Skeletal muscle cell (primary cell): ENCODE data around the gene FBN3.

ENCODE experiments used
- DNase-seq: peaks from one replicate; pipeline ENCODE4 v3.0.0-alpha.2; 2010; ENCODE audit warnings: low read depth
- H3K4me3 ChIP-seq: 2 replicates; pipeline ENCODE4 v1.5.1; 2011; ENCODE audit warnings: low read depth, mild to moderate bottlenecking, control low read depth, low read length, moderate library complexity

Gene FBN3

DNA sequence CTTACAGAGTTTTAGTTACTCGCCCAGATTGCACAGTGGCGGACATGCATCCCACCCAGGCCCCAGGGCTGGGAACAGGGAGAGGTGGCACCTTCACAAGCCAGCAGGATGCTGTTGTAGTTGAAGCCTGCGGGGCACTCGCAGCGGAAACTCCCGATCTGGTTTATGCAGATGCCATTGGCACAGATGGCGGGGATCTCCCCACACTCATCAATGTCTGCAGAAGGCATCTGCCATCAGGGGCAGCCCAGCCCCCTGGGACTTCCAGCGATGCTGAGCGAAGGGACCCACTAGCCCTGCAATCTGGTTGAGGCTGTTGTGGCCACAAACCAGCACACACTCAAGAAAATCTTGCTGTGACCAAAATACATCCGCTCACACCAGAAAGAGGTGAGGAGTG, 52.2 kb downstream of the FBN3 start:
- no peak for DNase-seq
- no peak overlapping the region for H3K4me3 ChIP-seq

DNA sequence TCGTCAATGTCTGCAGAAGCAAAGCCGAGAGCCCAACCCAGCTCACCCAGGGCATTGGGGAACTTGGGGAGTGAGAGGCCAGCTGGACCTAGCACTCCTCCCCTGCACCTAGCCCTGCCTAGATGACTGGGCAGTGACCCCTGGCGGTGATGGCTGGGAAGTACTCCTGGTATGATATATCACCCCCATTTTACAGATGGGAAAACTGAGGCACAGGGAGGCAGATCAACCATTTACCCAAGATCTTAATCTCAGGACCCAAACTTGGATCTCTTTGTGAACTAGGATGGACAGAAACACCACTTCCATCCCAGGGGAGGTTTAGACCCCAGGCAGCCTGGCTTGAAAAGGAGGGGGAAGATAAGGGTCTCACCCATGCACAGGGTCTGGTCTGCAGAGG, 53.3 kb downstream of the FBN3 start:
- DNase-seq = no peak
- H3K4me3 ChIP-seq = no peak overlapping the region

DNA sequence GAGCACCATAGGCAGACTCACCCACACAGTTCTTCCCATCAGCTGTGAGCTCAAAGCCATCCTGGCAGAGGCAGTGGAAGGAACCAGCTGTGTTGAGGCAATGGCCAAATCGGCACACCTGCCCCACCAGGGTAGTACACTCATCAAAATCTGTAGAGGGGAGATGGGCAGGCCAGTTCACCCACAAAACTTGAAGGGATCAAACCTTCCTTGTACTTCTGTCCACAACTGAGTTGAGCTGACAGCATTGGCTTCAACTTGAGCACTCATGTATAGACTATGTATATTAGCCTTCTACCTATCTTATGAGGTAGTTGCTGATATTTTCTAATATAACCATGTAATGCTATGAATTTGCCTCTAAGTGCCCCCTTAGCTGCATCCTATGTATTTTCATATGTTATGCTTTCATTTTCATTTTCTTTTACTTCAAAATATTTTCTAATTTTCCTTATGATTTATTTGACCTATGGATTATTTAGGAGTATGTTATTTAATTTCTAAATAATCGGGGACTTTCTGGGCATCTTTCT, 54.0 kb downstream of the FBN3 start:
- no peak for DNase-seq
- no peak overlapping the region for H3K4me3 ChIP-seq

DNA sequence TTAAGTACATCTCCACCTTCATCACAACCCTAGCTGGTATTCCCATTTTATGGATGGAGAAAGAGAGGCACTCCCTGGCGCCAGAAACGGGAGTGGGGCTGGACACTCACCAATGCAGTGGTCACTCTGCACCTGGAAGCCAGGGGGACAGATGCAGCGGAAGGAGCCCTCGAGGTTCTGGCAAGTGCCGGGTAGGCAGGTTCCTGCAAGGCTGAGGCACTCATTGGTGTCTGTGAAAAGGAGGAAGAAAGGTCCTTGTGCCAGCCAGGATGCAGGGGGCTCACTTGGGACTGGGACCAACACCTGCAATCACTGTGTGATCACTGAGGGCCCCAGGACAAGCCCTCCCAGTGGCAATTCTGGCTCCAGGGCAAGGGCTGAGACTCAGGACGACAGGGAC, 55.1 kb downstream of the FBN3 start:
- no peak for DNase-seq
- H3K4me3 ChIP-seq = no peak overlapping the region

DNA sequence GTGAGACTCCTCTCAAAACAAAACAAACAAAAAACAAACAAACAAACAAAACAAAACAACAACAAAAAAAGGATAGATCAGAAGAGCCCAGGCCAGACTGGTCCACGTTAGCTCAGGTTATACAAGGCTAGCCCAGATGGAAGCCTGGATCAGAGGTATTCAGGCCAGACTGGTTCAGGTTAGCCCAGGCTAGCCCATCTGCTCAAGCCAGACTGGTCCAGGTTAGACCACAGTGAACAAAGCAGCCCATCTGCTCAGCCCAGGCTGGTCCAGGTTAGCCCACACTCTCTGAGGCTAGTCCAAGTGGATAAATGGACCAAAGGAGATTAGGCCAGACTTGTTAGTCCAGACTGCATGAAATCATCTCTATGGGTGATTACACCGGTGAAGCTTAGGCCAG, 55.7 kb downstream of the FBN3 start:
- no peak overlapping the region for H3K4me3 ChIP-seq
- DNase-seq = no peak

DNA sequence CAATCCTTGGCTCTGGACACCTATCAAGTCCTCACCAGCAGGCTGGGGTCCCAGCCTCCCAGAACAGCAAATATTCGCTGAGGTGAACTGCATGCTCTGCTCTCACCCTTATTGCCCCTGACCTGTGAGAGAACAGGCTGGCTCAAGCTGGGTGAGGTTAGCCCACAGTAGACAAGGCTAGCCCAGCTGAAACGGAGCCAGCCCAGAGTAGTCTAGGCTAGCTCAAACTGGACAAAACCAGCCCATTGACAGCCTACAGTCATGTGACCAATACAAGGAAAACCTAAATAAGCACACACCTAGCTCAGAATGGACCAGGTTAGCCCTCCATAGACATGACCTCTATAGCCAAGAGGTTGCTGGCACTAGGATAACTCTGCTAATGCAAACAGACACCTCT, 58.4 kb downstream of the FBN3 start:
- no peak overlapping the region for H3K4me3 ChIP-seq

DNA sequence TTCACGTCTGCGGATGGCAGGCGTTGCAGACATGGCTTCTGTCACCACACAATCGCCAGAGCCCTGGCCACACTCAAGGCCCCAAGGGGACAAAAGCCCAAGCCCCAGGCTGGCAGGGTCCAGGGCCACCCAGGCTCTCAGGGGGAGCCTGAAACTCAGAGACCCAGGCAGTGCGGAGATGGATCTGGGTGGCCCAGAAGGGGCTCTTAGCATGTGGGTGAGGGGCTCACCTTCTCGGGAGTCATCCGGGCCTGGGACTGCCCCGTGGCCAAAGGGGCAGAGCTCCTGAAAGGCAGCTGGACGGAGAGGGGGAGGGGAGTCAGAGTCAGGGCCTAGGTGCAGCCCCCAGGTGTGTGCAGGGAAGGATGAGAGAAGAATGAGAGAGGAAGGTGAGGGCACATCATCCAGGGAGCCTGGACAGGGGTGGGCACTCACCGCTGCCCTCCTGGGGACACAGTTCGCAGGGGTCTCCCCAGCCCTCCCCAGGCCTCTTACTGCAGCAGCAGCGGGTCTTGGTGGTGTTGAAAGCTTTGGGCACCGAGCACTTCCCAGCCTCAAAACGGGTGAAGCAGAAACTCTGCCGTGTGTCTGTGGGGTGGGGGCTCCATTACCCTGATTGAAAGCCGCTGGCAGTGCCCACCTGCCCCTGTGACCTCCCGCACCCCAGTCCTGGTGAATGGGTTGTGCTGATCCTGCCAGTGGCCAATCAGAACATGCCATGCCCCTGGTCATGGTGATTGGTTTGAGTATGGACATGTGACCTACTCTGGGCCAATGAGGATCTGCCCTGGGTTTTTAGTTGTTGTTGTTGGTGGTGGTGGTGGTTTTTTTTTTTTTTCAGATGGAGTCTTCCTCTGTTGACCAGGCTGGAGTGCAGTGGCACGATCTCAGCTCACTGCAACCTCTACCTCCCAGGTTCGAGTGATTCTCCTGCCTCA, 59.5 kb downstream of the FBN3 start:
- DNase-seq = no peak

More for the DNA sequence above, 58.4 kb downstream of the FBN3 start:
- no peak for DNase-seq

DNA sequence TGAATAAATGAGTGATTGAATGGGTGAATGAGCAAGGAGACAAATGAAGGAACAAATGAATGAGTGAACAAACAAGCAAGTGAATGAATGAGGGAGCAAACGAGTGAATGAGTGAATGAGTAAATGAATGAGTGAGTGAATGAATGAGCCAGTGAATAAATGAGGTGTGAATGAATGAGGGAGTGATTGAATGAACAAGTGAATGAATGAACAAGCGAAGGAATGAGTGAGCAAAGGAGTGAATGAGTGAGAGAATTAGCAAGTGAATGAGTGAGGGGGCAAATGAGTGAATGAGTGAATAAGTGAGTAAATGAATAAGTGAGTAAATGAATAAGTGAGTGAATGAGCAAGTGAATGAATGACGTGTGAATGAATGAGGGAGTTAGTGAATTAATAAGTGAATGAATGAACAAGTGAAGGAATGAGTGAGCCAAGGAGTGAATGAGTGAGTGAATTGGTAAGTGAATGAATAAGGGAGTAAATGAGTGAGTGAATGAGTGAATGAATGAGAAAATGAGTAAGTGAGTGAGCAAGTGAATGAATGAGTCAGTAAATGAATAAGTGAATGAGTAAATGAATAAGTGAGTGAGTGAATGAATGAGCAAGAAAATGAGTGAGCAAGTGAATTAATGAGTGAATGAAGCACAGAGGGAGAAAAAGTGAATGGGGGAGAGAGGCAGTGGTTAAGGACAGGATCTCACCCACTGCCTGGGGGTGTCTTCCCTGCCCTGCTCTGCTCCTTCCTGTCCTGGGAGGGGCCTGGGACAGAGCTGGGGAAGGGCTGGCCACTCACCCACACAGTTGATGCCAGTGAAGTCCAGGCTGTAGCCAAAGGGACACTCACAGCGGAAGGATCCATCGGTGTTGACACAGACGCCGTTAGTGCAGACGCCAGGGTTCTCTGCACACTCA, 60.4 kb downstream of the FBN3 start:
- no peak for DNase-seq

More for the DNA sequence above, 59.5 kb downstream of the FBN3 start:
- H3K4me3 ChIP-seq = no peak overlapping the region

DNA sequence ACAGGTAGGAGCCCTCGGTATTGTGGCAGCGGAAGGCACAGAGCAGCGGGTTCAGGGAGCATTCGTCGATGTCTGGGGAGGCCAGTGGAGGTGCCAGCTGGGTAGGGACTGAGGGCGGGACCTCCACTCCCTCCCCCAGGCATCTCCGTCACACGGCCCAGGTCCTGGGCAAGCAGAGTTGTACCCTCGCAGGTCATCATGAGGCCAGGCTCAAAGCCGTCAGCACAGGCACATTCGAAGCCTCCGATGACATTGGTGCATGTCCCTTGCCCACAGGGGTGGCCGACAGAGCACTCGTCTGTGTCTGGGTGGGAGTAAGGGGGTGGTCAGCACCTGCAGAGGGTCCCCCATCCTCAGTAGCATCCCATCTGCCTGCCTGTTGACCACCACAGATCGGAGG, 61.5 kb downstream of the FBN3 start:
- H3K4me3 ChIP-seq = no peak overlapping the region
- DNase-seq = no peak

More for the DNA sequence above, 60.4 kb downstream of the FBN3 start:
- H3K4me3 ChIP-seq = no peak overlapping the region

DNA sequence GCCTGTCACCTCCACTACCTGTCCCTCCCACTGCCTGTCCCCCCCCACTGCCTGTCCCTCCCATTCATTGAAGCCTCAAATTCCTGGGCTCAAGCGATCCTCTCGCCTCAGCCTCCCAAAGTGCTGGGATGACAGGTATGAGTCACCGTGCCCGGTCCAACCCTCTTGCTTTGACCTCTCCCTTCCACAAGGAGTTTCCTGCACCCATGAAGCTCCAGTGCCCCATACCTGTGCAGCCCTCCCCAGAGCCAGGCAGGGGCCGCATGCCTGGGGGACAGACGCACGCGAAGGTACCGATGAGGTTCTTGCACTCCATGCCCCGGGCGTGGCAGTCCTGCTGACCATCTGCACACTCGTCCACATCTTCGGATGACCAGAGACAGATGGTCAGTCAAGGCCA, 62.5 kb downstream of the FBN3 start:
- DNase-seq = no peak
- H3K4me3 ChIP-seq = no peak overlapping the region

DNA sequence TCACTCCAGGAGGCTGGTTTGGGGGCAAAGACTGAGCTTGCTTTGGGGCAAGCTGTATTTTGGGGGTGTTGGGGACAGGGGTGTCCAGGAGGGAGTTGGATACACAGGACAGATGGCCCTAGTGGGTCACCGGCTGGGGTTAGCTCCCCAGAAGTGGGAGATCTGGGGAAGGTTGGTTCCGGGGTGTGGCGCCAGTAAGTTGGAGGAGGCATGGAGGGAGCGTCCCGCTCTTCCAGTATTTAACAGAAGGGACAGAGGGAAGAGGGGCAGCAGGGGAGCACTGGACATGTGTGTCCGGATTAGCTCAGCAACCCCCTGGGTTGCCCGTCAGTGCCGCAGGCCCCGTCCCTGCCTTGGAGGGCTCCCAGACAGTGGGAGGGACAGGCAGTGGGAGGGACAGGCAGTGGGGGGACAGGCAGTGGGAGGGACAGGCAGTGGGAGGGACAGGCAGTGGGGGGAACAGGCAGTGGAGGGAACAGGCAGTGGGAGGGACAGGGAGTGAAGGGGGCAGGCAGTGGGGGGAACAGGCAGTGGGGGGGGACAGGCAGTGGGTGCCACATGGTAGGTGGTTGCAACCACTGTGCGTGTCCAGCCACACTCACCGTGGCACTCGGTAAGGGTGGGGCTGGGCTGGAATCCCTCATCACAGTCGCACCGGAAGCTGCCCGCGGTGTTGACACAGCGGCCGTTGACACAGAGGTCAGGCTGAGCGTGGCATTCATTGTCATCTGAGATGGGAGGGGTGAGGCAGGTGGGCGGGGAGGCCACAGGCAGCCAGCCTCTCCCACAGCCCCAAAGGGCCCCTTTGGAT, 63.6 kb downstream of the FBN3 start:
- DNase-seq = no peak

DNA sequence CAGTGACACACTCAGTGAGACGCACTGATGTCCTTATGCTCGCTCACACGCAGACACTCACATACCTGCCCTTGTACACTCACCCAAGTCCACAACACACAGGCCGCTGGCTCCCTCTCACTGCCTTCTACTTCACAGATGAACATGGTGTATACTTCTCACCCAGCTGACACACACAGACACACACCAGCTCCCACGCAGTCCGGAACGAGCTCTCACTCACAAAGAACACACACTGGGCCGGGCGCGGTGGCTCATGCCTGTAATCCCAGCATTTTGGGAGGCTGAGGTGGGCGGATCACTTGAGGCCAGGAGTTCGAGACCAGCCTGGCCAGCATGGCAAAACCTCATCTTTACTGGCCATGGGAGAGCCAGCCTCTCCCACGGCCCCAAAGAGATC, 65.2 kb downstream of the FBN3 start:
- H3K4me3 ChIP-seq = no peak overlapping the region
- no peak for DNase-seq

More for the DNA sequence above, 63.6 kb downstream of the FBN3 start:
- H3K4me3 ChIP-seq = no peak overlapping the region

DNA sequence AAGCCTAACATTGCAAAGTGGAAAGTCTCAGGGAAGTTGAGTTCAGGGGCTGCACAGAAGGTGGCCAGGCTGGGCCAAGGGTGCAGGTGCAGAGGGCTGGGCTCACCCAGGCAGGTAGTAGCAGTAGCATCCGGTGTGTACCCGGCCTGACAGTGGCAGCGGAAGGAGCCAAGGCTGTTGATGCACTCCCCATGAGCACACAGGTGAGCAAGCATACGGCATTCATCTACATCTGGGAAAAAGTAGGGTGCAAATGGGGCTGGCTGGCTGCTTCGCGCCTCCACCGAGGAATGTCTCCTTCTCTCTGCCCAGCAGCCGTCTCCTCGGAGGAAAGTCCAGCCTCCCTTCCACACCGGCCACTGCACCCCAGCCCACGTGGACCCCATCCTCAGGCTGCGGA, 66.3 kb downstream of the FBN3 start:
- no peak for DNase-seq
- no peak overlapping the region for H3K4me3 ChIP-seq

DNA sequence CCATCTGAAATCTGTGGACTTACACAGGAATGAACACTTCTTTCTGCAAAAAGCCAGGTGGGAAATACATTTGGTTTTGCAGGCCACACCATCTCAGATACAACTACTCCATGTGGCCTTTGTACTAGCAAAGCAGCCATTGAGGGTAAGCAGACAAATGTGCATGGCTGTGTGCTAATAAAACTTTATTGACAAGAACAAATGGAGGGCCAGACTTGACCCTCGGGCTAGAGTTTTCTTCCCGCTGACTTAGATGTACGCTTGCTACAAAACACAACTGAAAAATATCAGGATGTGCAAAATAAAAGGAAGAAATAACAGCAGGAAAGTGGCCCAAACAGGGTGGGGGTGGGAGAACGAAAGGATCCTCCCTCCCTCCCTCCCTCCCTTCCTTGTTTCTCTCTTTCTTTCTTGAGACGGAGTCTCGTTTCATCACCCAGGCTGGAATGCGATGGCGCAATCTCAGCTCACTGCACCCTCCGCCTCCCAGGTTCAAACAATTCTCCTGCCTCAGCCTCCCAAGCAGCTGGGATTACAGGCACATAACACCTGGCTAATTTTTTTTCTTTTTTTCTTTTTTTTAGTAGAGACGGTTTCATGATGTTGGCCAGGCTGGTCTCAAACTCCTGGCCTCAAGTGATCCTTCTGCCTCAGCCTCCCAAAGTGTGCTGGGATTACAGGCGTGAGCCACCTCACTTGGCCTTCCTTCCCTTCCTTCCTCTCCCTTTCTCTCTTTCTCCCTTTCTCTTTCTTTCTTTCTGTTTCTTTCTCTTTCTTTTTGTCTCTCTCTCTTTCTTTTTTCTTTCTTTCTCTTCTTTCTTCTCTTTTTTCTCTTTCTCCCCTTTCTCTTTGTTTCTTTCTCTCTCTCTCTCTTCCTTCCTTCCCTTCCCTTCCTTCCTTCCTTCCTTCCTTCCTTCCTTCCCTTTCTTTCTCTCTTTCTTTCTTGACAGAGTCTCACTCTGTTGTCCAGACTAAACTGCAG, 67.5 kb downstream of the FBN3 start:
- H3K4me3 ChIP-seq = no peak overlapping the region
- DNase-seq = no peak

DNA sequence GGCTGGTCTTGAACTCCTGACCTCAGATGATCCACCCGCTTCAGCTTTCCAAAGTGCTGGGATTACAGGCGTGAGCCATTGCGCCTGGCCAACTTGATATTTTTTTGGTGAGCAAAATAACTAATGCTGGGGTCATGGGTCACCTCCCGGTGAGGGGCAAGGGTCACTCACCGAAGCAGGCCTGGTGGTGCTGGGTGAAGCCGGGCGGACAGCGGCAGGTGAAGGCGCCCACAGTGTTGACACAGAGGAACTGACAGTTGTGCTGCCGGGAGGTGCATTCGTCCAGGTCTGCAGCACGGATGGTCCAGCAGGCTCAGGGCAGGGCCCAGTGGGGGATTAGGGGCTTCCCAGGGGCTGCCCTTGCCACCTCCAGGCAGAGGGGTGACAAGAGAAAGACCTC, 68.6 kb downstream of the FBN3 start:
- no peak for DNase-seq

DNA sequence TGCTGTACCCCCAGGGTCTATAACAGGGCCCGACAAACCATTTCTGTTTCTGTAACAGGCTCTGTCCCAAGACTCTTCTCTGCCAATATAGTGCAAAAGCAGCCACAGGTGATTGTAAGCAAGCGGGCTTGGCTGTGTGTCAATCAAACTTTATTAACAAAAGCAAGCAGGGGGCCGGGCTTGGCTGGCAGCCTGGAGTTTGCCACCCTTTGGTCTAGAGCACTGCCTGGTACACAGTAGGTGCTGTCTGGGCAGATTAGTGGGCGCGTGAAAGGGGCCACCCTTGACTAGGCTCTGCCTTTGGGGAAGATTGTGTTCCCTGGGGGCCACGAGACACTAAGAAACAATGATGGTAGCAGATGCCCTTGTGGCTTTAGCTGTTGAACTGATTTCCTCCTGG, 69.4 kb downstream of the FBN3 start:
- no peak for DNase-seq

More for the DNA sequence above, 68.6 kb downstream of the FBN3 start:
- H3K4me3 ChIP-seq = no peak overlapping the region

DNA sequence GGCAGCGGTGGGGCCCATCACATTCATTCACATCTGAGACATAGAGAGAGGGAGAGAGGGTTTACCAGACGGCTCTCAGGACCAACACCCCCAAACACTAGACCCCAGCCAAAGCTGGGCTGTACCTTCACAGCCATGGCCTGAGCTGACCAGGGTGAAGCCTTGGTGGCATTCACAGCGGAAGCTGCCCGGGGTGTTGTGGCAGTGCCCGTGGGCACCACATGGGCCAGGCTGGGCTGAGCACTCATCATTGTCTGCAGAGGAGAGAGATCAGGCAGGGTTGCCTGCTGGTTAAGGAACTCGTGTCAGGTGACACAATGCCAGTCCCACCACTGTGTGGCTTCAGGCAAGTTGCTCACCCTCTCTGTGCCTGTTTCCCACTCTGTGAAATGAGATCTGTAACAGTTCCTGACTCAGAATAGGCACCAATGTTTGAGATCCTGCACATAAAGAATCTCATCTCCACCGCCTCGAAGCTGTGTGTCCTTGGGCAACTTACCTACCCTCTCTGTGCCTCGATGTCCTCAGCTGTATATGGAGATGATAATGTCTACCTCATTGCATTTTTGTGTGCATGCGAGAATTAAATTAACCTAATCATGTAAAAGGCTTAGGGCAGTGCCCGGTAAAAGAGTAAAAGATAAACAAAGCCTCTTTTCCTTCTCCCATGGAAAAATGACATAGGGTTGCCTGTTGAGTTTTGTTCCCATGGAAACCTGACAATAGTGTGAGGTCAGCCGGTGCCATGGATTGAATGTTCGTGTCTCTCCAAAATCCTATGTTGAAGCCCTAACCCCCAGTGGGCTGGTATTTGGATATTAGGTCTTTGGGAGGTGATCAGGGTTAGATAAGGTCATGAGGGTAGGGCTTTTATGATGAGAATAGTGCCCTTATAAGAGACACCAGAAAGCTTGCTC, 74.0 kb downstream of the FBN3 start:
- no peak overlapping the region for H3K4me3 ChIP-seq
- no peak for DNase-seq

More for the DNA sequence above, 69.4 kb downstream of the FBN3 start:
- H3K4me3 ChIP-seq = no peak overlapping the region
